ENCODE data around the gene ABHD16B. TPM values are rescaled to one million over a fixed set of nuclear protein-coding genes. Genes with fewer than 3 reads are reported as not detected.

The ABHD16B gene
- total and polyA plus RNA-seq, 2 of the 13 experiments (the other 11 are each of a cell fraction or from before 2014, with no cell fraction given): not detected

- TF ChIP-seq ZNF407 (CRISPR knock-in tag; IDR thresholded peaks at IDR 0.05; ENCODE audit: not compliant biosample characterization) (peak; percentile 20), ZNF761 (CRISPR knock-in tag; conservative IDR thresholded peaks at IDR 0.05) (no peak), ARNTL (CRISPR knock-in tag; IDR thresholded peaks at IDR 0.05) (peak; percentile 62; the same call in 1 of the 2 replicates), ZNF350 (CRISPR knock-in tag; IDR thresholded peaks at IDR 0.05; ENCODE audit: borderline replicate concordance, low read depth) (peak; percentile 83), FOXP1 (IDR thresholded peaks at IDR 0.05) (no peak), FOXP1 (CRISPR knock-in tag; IDR thresholded peaks at IDR 0.05) (peak; percentile 32; the same call in 1 of the 2 replicates), ZNF10 (CRISPR knock-in tag; IDR thresholded peaks at IDR 0.05; ENCODE audit: borderline replicate concordance, low read depth) (no peak), ZNF740 (CRISPR knock-in tag; IDR thresholded peaks at IDR 0.05) (peak; percentile 56; the same call in 1 of the 2 replicates), PLRG1 (conservative IDR thresholded peaks at IDR 0.05) (no peak), ZNF670 (CRISPR knock-in tag; IDR thresholded peaks at IDR 0.05; ENCODE audit: borderline replicate concordance) (no peak), MYNN (CRISPR knock-in tag; IDR thresholded peaks at IDR 0.05; ENCODE audit: low read depth) (no peak), ZNF713 (CRISPR knock-in tag; IDR thresholded peaks at IDR 0.05) (peak; percentile 88; the same call in 1 of the 2 replicates), PAX8 (CRISPR knock-in tag; IDR thresholded peaks at IDR 0.05; ENCODE audit: borderline replicate concordance) (no peak), TEAD3 (CRISPR knock-in tag; optimal IDR thresholded peaks at IDR 0.05; ENCODE audit: borderline replicate concordance) (peak; percentile 51), SKI (IDR thresholded peaks at IDR 0.05; ENCODE audit: partially characterized antibody) (no peak), ZFP41 (CRISPR knock-in tag; IDR thresholded peaks at IDR 0.05; ENCODE audit: borderline replicate concordance) (peak; percentile 80; the same call in 1 of the 2 replicates), SMC3 (IDR thresholded peaks at IDR 0.05; ENCODE audit: low read length) (peak; percentile 25; the same call in 1 of the 2 replicates), ZSCAN12 (CRISPR knock-in tag; IDR thresholded peaks at IDR 0.05) (no peak), ZNF354B (CRISPR knock-in tag; IDR thresholded peaks at IDR 0.05) (no peak; the same call in 1 of the 2 replicates), PITX1 (CRISPR knock-in tag; IDR thresholded peaks at IDR 0.05) (peak; percentile 25; the same call in 1 of the 2 replicates), HCFC1 (IDR thresholded peaks at IDR 0.05; ENCODE audit: low read depth, low read length) (no peak), ZNF780A (CRISPR knock-in tag; IDR thresholded peaks at IDR 0.05) (no peak), ARNT2 (CRISPR knock-in tag; IDR thresholded peaks at IDR 0.05; ENCODE audit: low read depth) (no peak; the same call in 1 of the 2 replicates)
Observed at GRCh38 chr20:63858393-63859165, 2.7 kb upstream of the ABHD16B start (continued).

All from HepG2 (cell line).